ENCODE measurements around the gene PRR14.
"Not testable (repeated sequence)": the region's sequence is repeated elsewhere in the genome, so short reads cannot be mapped to it uniquely, and the experiment has no call there.

Gene PRR14

GRCh38 chr16:30628628-30629540 is 21.9 kb upstream of the PRR14 start:
- peak; percentile 63 for DNase-seq (ENCODE audit: low spot score)
- peak; percentile 26 for FAIRE-seq

- DNase-seq (ENCODE audit: low spot score); FAIRE-seq: not testable (repeated sequence)
Measured at GRCh38 chr16:30632454-30632853, 18.3 kb upstream of the PRR14 start.

DNA sequence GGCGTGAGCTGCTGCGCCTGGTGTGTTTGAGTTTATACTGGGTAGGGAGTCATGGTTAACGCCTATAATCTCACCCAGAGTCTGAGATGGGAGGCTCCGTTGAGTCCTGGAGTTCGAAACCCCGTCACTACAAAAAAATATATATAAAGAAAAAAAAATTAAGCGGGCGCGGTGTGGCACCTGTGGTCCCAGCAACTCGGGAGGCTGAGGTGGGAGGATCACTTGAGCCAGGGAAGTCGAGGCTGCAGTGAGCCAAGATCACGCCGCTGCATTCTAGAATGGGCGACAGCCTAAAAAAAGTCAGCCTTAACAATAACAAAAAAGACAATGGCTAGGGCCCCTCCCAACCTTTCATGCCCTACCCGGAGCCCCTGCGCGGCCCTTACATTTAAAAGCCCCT is 17.2 kb upstream of the PRR14 start:
- no peak for DNase-seq (ENCODE audit: low spot score)
- no peak for FAIRE-seq

DNA sequence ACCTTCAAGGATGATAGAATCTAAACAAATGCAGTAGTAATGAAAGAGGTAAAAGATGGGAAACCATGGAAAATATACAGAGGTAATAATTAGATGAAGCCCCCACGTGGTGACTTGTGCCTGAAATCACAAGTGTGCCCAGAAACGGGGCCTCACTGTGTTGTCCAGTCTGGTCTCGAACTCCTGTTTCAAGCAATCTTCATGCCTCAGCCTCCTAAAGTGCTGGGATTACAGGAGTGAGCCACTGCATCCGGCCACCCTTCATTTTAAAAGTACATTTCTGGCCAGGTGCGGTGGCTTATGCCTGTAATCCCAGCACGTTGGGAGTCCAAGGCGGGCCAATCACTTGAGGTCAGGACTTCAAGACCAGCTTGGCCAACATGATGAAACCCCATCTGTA is 14.2 kb upstream of the PRR14 start:
- no peak for FAIRE-seq

DNA sequence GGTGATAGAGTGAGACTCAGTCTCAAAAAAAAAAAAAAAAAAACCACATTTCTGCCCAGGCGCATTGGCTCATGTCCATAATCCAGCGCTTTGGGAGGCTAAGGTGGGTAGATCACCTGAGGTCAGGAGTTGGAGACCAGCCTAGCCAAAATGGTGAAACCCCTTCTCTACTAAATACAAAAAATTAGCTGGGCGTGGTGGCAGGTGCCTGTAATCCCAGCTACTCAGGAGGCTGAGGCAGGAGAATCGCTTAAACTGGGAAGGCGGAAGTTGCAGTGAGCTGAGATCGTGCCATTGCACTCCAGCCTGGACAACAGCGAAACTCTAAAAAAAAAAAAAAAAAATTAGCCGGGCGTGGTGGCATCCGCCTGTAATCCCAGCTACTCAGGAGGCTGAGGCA is 13.6 kb upstream of the PRR14 start:
- not testable (repeated sequence) for FAIRE-seq; DNase-seq (ENCODE audit: low spot score)

More for the DNA sequence above, 14.2 kb upstream of the PRR14 start:
- no peak for DNase-seq (ENCODE audit: low spot score)

DNA sequence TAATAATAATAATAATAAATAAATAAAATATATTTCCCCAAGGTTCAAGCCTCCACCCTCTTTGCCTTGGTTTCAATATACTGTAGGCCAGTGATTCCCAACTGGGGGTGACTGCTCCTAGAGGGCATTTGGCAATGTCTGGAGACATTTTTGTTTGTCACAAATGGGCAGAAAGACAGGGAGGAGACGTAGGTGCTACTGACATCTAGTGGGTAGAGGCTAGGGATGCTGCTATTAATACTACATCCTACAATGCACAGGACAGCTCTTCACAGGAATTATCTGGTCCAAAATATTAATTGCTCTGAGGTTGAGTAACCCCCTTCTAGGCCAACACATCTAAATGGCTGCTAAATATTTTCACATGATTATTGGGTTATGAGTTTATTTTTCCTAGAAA is 12.8 kb upstream of the PRR14 start:
- DNase-seq (ENCODE audit: low spot score) (peak; percentile 50), FAIRE-seq (no peak)

- DNase-seq (ENCODE audit: low spot score) (no peak), FAIRE-seq (no peak)
Measured at GRCh38 chr16:30641378-30641982, 9.3 kb upstream of the PRR14 start.

- DNase-seq (ENCODE audit: low spot score) (no peak), FAIRE-seq (no peak)
Measured at GRCh38 chr16:30644334-30644830, 6.4 kb upstream of the PRR14 start.

- no peak for FAIRE-seq
- DNase-seq (ENCODE audit: low spot score) = no peak
Measured at GRCh38 chr16:30645727-30646126, 5.0 kb upstream of the PRR14 start.

GRCh38 chr16:30647274-30647571 is 3.5 kb upstream of the PRR14 start:
- no peak for DNase-seq (ENCODE audit: low spot score)
- FAIRE-seq = no peak

- DNase-seq (ENCODE audit: low spot score) (no peak), FAIRE-seq (no peak)
Measured at GRCh38 chr16:30649725-30650368, 913 bp upstream of the PRR14 start.

DNA sequence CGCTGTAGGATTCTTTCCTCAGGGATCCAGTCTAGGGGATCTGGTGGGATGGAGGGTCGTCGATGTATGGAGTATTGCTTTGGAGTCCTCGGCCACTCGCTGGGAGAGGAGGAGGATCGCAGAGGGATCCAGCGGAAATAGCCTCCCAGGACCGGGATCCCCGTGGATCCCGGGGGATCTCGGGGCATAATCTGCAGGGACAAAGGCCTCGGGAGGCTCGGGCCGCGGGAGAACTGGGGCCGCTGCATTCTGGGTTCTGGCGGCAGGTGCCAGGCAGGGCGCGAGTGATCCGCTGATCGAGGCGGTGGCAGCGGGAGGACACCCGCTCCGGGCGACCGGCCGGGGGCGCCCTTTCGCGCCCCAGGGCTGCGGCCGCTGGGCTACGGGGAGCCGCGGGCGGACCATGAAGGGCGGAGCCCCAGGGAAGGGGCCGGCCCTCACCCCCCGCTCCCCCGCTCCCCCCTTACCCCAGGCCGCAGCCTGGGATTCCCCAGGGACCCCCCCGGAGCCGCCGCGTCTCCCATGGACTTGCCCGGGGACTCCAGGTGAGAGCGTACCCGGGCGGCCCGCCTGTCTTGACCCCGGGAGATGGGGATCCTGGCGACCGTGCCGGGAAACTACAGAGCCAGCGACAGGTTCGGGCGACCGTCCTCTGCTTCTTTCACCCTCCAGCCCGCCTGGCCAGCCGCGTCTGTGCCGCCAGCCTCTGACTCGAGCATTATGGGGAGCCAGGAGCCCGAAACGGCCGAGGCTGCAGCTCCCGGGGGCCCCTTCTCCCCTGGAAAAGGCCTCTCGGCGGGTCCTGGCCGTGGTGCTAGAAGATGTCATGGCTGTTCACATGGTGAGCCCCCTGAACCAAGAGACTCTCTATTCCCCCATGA is 604 bp downstream of the PRR14 start:
- DNase-seq (ENCODE audit: low spot score) (peak; percentile 48), FAIRE-seq (no peak)

DNA sequence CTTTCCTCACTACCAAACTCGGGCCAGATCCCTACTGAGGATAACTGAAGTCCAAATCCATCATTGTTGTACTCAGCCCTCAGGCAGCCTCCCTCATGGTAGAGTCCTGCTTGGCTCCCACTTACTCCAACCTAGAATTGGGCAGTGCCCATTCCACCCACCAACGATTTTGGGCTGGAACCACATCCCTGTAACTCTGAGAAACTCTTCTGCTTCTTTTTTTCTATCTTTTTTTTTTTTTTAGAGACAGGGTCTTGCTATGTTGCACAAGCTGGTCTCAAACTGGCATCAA is 1.2 kb downstream of the PRR14 start:
- FAIRE-seq = no peak
- DNase-seq (ENCODE audit: low spot score) = no peak

DNA sequence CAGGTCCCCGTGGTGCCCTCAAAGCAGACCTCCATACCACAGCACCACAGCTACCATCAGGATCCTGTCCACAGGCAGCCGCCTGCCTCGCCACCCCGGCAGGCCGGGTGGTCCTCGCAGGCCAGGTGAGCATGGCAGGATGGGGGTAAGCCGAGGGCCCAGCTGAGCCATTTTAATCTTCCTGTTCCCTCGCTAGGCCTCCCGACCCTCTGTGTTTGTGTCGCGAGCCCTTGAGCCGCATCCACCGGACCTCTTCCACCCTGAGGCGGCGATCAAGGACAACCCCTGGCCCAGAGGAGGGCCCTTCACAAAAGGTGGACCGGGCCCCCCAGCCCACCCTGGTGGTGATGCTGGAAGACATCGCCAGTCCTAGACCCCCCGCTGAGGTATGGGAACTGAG is 2.0 kb downstream of the PRR14 start:
- FAIRE-seq (no peak), DNase-seq (ENCODE audit: low spot score) (no peak)

- DNase-seq (ENCODE audit: low spot score) (no peak), FAIRE-seq (no peak)
Measured at GRCh38 chr16:30654856-30655255, 4.1 kb downstream of the PRR14 start.

- no peak for FAIRE-seq
Measured at GRCh38 chr16:30655815-30656347, 5.1 kb downstream of the PRR14 start.

GRCh38 chr16:30656388-30656787 is 5.6 kb downstream of the PRR14 start:
- no peak for FAIRE-seq
- no peak for DNase-seq (ENCODE audit: low spot score)

More at GRCh38 chr16:30655815-30656347, 5.1 kb downstream of the PRR14 start:
- no peak for DNase-seq (ENCODE audit: low spot score)

- DNase-seq (ENCODE audit: low spot score) (peak; percentile 58), FAIRE-seq (no peak)
Measured at GRCh38 chr16:30656974-30657865, 6.5 kb downstream of the PRR14 start.

GRCh38 chr16:30657866-30658730 is 7.3 kb downstream of the PRR14 start, which contains the start of gene FBRS:
FBRS (plus strand) TSS chr16:30658431; CDS start chr16:30659519, 1,088 bp downstream.
- DNase-seq (ENCODE audit: low spot score) = peak; percentile 100
- FAIRE-seq = peak; percentile 93
